ENCODE measurements around the gene PACRG.

Gene PACRG

GRCh38 chr6:163331245-163331644 is 603.5 kb downstream of the PACRG start:
- Mint-ChIP-seq H3K4me3 (no peak overlapping the region), H3K9me3 (peaks cover 0 to 7% of the 10 kb centered on the region in 2 donors), H3K27me3 (peaks cover 26% of the 10 kb centered on the region), H3K4me1 (peaks cover under 1% of the 10 kb centered on the region), H3K27ac (no peak overlapping the region)
- DNase-seq, result no peak
- ATAC-seq, result no peak

DNA sequence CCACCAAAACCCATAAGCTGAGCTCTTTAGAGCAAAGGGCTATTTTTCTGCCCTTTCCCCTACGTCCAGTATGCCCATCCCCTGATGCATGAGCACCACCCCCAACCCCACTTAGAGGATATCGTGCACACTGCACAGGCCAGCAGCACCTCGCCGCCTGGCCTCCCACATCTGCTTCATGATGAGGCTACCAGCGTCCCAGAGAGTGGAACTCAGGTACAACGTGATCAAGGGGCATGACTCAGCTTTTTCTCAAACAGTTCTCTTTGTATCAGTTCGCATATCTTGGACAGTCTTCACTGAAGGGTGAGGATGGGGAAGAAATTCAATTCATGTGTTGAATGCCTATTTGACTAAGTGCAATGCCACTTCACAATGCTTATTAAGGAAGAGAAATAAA is 604.8 kb downstream of the PACRG start:
- H3K27ac Mint-ChIP-seq, result no peak overlapping the region
- H3K27me3 Mint-ChIP-seq, result peaks cover 38% of the 10 kb centered on the region
- ATAC-seq (no peak), DNase-seq (no peak)
- no peak overlapping the region for H3K4me3 Mint-ChIP-seq
- peaks cover 0 to 1% of the 10 kb centered on the region in 2 donors for H3K9me3 Mint-ChIP-seq
- H3K4me1 Mint-ChIP-seq, result peaks cover 5% of the 10 kb centered on the region

DNA sequence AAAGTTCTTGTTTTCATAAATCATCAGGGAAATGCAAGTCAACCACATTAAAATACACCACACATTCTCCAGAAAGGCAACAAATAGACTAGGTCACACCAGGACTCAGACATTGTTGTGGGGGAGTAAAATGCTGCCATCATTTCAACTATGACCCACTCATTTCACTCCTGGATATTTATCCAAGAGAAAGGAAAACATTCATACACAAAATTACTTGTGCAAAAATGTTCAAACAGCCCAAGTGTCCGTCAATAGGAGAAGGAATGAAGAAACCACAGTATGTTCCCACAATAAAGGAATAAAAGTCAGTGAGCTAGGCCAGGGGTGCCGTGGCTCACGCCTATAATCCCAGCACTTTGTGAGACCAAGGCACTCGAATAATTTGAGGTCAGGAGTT is 605.3 kb downstream of the PACRG start:
- no peak overlapping the region for H3K27ac Mint-ChIP-seq
- ATAC-seq (no peak), DNase-seq (no peak)
- H3K27me3 Mint-ChIP-seq, result peaks cover 43% of the 10 kb centered on the region
- H3K9me3 Mint-ChIP-seq, result no peaks in the 10 kb centered on the region
- H3K4me1 Mint-ChIP-seq, result peaks cover 5% of the 10 kb centered on the region
- no peak overlapping the region for H3K4me3 Mint-ChIP-seq

GRCh38 chr6:163333701-163334663 is 606.2 kb downstream of the PACRG start:
- Mint-ChIP-seq H3K27me3 (peaks cover 46% of the 10 kb centered on the region), H3K4me1 (peaks cover 5% of the 10 kb centered on the region), H3K4me3 (no peak overlapping the region), H3K9me3 (no peaks in the 10 kb centered on the region), H3K27ac (no peak overlapping the region)
- ATAC-seq, result no peak
- DNase-seq, result no peak

- DNase-seq, result no peak
- Mint-ChIP-seq H3K27ac (no peak overlapping the region), H3K4me1 (peaks cover 5% of the 10 kb centered on the region), H3K9me3 (no peaks in the 10 kb centered on the region), H3K27me3 (peaks cover 46% of the 10 kb centered on the region), H3K4me3 (no peak overlapping the region)
- no peak for ATAC-seq
Measured at GRCh38 chr6:163335056-163335455, 607.3 kb downstream of the PACRG start.

GRCh38 chr6:163335671-163336545 is 608.1 kb downstream of the PACRG start:
- DNase-seq (no peak), ATAC-seq (no peak)
- Mint-ChIP-seq H3K4me3 (no peak overlapping the region), H3K9me3 (no peaks in the 10 kb centered on the region), H3K27me3 (peaks cover 46% of the 10 kb centered on the region), H3K4me1 (peaks cover 5% of the 10 kb centered on the region), H3K27ac (no peak overlapping the region)

- Mint-ChIP-seq H3K9me3 (no peaks in the 10 kb centered on the region), H3K27me3 (peaks cover 46% of the 10 kb centered on the region), H3K4me3 (no peak overlapping the region), H3K27ac (no peak overlapping the region), H3K4me1 (peaks cover 5% of the 10 kb centered on the region)
- no peak for ATAC-seq
- no peak for DNase-seq
Measured at GRCh38 chr6:163336961-163337360, 609.2 kb downstream of the PACRG start.

- H3K27me3 Mint-ChIP-seq, result peaks cover 46% of the 10 kb centered on the region
- no peak overlapping the region for H3K4me3 Mint-ChIP-seq
- no peak overlapping the region for H3K27ac Mint-ChIP-seq
- no peak for DNase-seq
- no peak for ATAC-seq
- peaks cover 5% of the 10 kb centered on the region for H3K4me1 Mint-ChIP-seq
- H3K9me3 Mint-ChIP-seq, result no peaks in the 10 kb centered on the region
Measured at GRCh38 chr6:163337958-163338357, 610.2 kb downstream of the PACRG start.

DNA sequence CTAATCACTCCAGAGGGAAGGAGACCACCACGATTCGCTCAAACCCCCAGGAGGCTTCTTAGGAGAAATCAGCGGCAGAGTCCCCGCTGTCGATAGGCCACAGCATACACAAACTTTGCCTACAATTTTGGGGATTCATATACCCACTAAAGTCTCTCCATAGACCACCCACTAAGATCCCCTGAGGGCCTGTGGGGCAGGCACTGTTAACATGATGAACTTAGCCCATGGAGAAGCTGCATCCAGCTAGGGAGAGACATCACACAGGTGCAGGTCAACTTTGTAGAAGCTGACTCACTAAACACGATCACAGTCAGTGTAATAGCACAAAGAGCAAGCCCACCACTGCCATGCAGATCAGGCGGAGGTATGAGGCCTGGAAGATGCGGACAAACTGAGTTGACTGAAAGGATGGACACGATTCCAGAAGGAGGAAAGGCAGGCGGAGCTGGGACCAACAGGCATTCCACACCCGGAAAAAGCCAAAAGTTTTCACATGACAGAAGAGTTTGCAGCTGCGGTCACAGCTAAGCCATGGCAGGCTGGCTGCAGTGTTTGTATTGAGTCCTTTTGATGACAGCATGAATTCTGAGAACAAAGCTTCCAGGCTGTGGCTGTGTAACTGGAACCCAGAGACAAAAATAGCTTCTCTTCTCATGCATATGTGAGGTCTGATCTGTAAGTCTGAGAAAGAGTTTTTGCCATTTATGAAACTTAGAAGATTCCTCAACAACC is 611.1 kb downstream of the PACRG start:
- Mint-ChIP-seq H3K4me3 (no peak overlapping the region), H3K27me3 (peaks cover 40% of the 10 kb centered on the region), H3K27ac (no peak overlapping the region), H3K4me1 (peaks cover 5% of the 10 kb centered on the region), H3K9me3 (no peaks in the 10 kb centered on the region)
- DNase-seq, result no peak
- no peak for ATAC-seq

GRCh38 chr6:163339466-163339865 is 611.7 kb downstream of the PACRG start:
- no peak overlapping the region for H3K4me3 Mint-ChIP-seq
- no peaks in the 10 kb centered on the region for H3K9me3 Mint-ChIP-seq
- H3K4me1 Mint-ChIP-seq, result peaks cover 5% of the 10 kb centered on the region
- peaks cover 34% of the 10 kb centered on the region for H3K27me3 Mint-ChIP-seq
- ATAC-seq (no peak), DNase-seq (no peak)
- no peak overlapping the region for H3K27ac Mint-ChIP-seq

- Mint-ChIP-seq H3K27ac (no peak overlapping the region), H3K4me3 (no peak overlapping the region)
Measured at GRCh38 chr6:163340201-163340887, 612.6 kb downstream of the PACRG start.

GRCh38 chr6:163341224-163342061 is 613.7 kb downstream of the PACRG start:
- Mint-ChIP-seq H3K27me3 (peaks cover 19% of the 10 kb centered on the region), H3K27ac (no peak overlapping the region), H3K4me3 (no peak overlapping the region), H3K9me3 (no peaks in the 10 kb centered on the region), H3K4me1 (peaks cover 3% of the 10 kb centered on the region)
- ATAC-seq, result no peak
- DNase-seq, result no peak

More at GRCh38 chr6:163340201-163340887, 612.6 kb downstream of the PACRG start:
- peaks cover 29% of the 10 kb centered on the region for H3K27me3 Mint-ChIP-seq
- peaks cover 5% of the 10 kb centered on the region for H3K4me1 Mint-ChIP-seq
- ATAC-seq (no peak), DNase-seq (no peak)
- H3K9me3 Mint-ChIP-seq, result no peaks in the 10 kb centered on the region

- H3K27me3 Mint-ChIP-seq, result peaks cover 5% of the 10 kb centered on the region
- no peaks in the 10 kb centered on the region for H3K9me3 Mint-ChIP-seq
- DNase-seq (no peak), ATAC-seq (no peak)
- no peaks in the 10 kb centered on the region for H3K4me1 Mint-ChIP-seq
- no peak overlapping the region for H3K4me3 Mint-ChIP-seq
- no peak overlapping the region for H3K27ac Mint-ChIP-seq
Measured at GRCh38 chr6:163342571-163343539, 615.1 kb downstream of the PACRG start.

All from stimulated activated naive CD8-positive, alpha-beta T cell treated with anti-CD3 and anti-CD28 coated beads, Interleukin-15, amount 100 ng/mL, for 72 hours (primary cell).